Measurements from ENCODE around the gene ZBTB6.

Gene ZBTB6

GRCh38 chr9:122912964-122913673 lies at the start of gene ZBTB6:
TSS of gene ZBTB6 (minus strand) at chr9:122913323. CDS start at chr9:122912072, 1,251 bp downstream.
- DNase-seq = peak; percentile 75

GRCh38 chr9:122961139-122961538 lies 48.0 kb upstream of the ZBTB6 start:
- DNase-seq = no peak

GRCh38 chr9:122955961-122956360 lies 42.8 kb upstream of the ZBTB6 start:
- no peak for DNase-seq

GRCh38 chr9:122954253-122954691 lies 41.1 kb upstream of the ZBTB6 start:
- no peak for DNase-seq

- no peak for DNase-seq
Measured at GRCh38 chr9:122951056-122951455, 37.9 kb upstream of the ZBTB6 start.

- DNase-seq = no peak
Measured at GRCh38 chr9:122950263-122950662, 37.1 kb upstream of the ZBTB6 start.

- no peak for DNase-seq
Measured at GRCh38 chr9:122949696-122950095, 36.6 kb upstream of the ZBTB6 start.

- DNase-seq = no peak
Measured at GRCh38 chr9:122948313-122948712, 35.2 kb upstream of the ZBTB6 start.

- no peak for DNase-seq
Measured at GRCh38 chr9:122946461-122947005, 33.4 kb upstream of the ZBTB6 start.

- no peak for DNase-seq
Measured at GRCh38 chr9:122944960-122945888, 32.1 kb upstream of the ZBTB6 start.

- no peak for DNase-seq
Measured at GRCh38 chr9:122941582-122942234, 28.6 kb upstream of the ZBTB6 start.

GRCh38 chr9:122940749-122941581 lies 27.8 kb upstream of the ZBTB6 start, which contains the start of gene RABGAP1:
TSS of gene RABGAP1 (plus strand) at chr9:122941020. CDS start at chr9:122957060, 16,040 bp downstream.
- peak; percentile 93 for DNase-seq

- DNase-seq = no peak
Measured at GRCh38 chr9:122940454-122940748, 27.3 kb upstream of the ZBTB6 start.

- no peak for DNase-seq
Measured at GRCh38 chr9:122939601-122940000, 26.5 kb upstream of the ZBTB6 start.

GRCh38 chr9:122936883-122937282 lies 23.8 kb upstream of the ZBTB6 start:
- DNase-seq = no peak

GRCh38 chr9:122936464-122936863 lies 23.3 kb upstream of the ZBTB6 start:
- DNase-seq = no peak

- peak; percentile 85 for DNase-seq
Measured at GRCh38 chr9:122931226-122932121, 18.4 kb upstream of the ZBTB6 start, which contains the start of gene ZBTB26. TSS of gene ZBTB26 (minus strand) at chr9:122931512. CDS start at chr9:122919934, 11,578 bp downstream.

- DNase-seq = no peak
Measured at GRCh38 chr9:122930541-122931225, 17.6 kb upstream of the ZBTB6 start.

GRCh38 chr9:122929796-122930354 lies 16.8 kb upstream of the ZBTB6 start:
- DNase-seq = no peak

GRCh38 chr9:122923947-122924346 lies 10.8 kb upstream of the ZBTB6 start:
- DNase-seq = no peak

Measured in NCI-H524 treated with DMSO at 0.1 percent for 48 hours (cell line).